Measurements from ENCODE around the gene HBA1.
"Not testable (repeated sequence)": the region's sequence is repeated elsewhere in the genome, so short reads cannot be mapped to it uniquely, and the experiment has no call there.

The HBA1 gene

GRCh38 chr16:176006-176405 lies 474 bp upstream of the HBA1 start:
- not testable (repeated sequence) for DNase-seq

GRCh38 chr16:177394-177822 lies 928 bp downstream of the HBA1 start:
- DNase-seq: no peak

GRCh38 chr16:177981-178667 lies 1.6 kb downstream of the HBA1 start:
- no peak for DNase-seq

GRCh38 chr16:178668-179015 lies 2.2 kb downstream of the HBA1 start:
- no peak for DNase-seq

GRCh38 chr16:179211-180092 lies 3.0 kb downstream of the HBA1 start:
- no peak for DNase-seq

GRCh38 chr16:180101-180675 lies 3.7 kb downstream of the HBA1 start, which contains the start of gene HBQ1:
Gene HBQ1 (plus strand): TSS chr16:180459. CDS start chr16:180487, 28 bp downstream.
- peak; percentile 73 for DNase-seq

GRCh38 chr16:180681-181564 lies 4.4 kb downstream of the HBA1 start:
- DNase-seq: peak; percentile 94

GRCh38 chr16:181565-182021 lies 5.1 kb downstream of the HBA1 start:
- DNase-seq: no peak

GRCh38 chr16:183005-183404 lies 6.5 kb downstream of the HBA1 start:
- DNase-seq: no peak

GRCh38 chr16:185213-185612 lies 8.7 kb downstream of the HBA1 start:
- DNase-seq: no peak

GRCh38 chr16:185691-186090 lies 9.2 kb downstream of the HBA1 start:
- DNase-seq: no peak

- DNase-seq: no peak
Measured at GRCh38 chr16:187330-187729, 10.8 kb downstream of the HBA1 start.

- DNase-seq: peak; percentile 67
Measured at GRCh38 chr16:188674-189073, 12.2 kb downstream of the HBA1 start.

- DNase-seq: no peak
Measured at GRCh38 chr16:189604-190186, 13.2 kb downstream of the HBA1 start.

- DNase-seq: no peak
Measured at GRCh38 chr16:191831-192230, 15.4 kb downstream of the HBA1 start.

GRCh38 chr16:192686-193085 lies 16.2 kb downstream of the HBA1 start:
- DNase-seq: no peak

GRCh38 chr16:193441-193840 lies 17.0 kb downstream of the HBA1 start:
- no peak for DNase-seq

- no peak for DNase-seq
Measured at GRCh38 chr16:194516-194915, 18.0 kb downstream of the HBA1 start.

- no peak for DNase-seq
Measured at GRCh38 chr16:200388-200787, 23.9 kb downstream of the HBA1 start.

GRCh38 chr16:203246-203645 lies 26.8 kb downstream of the HBA1 start:
- no peak for DNase-seq

GRCh38 chr16:204046-204445 lies 27.6 kb downstream of the HBA1 start:
- not testable (repeated sequence) for DNase-seq

GRCh38 chr16:209359-209758 lies 32.9 kb downstream of the HBA1 start:
- not testable (repeated sequence) for DNase-seq
